ENCODE measurements around the gene AGRN. TPM values are rescaled to one million over a fixed set of nuclear protein-coding genes. Genes with fewer than 3 reads are reported as not detected.

The AGRN gene
- total RNA-seq, 1 donor from 2014 or later, result 109 TPM

- no peaks in the 10 kb centered on the region for H3K27me3 ChIP-seq
- H3K4me3 ChIP-seq, result peak overlapping the region; percentile 58 to 68
- intact Hi-C loops (cut with DNase I), result no loop called here
- H3K36me3 ChIP-seq, result no peaks in the 10 kb centered on the region
- H3K9me3 ChIP-seq, result no peaks in the 10 kb centered on the region
- no peak for TF ChIP-seq CTCF (IDR thresholded peaks at IDR 0.05)
- DNase-seq (ENCODE audit: low spot score in 2 of 2), result no peak
- peak overlapping the region; percentile 81 to 98 for H3K27ac ChIP-seq
- H3K4me1 ChIP-seq, result peaks cover 16 to 17% of the 10 kb centered on the region in 2 donors
Observed at GRCh38 chr1:998995-999724, 20.8 kb upstream of the AGRN start.

DNA sequence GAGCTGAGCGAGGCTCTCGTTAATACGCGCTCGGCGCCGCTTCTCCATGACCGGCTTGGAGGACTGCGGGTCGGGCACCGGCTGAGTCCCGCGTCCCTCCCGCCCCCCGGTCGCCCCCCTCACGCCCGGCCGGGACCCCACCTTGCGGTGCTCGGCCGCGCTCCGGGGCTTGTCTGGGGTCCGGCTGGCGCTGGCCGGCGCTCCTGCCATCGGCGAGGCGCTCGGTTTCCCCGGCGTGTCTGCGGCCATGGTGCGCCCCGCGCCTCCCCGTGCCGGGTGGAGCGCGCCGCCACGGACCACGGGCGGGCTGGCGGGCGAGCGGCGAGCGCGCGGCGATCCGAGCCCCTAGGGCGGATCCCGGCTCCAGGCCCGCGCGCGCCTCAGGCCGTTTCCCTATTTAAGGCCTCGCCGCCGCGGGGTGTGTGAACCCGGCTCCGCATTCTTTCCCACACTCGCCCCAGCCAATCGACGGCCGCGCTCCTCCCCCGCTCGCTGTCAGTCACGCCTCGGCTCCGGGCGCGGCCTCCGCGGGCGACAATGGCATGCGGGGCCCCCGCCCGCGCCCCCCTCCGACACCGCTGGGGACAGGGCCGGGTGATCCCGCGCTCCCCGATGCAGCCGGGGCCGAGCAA is 20.1 kb upstream of the AGRN start, which contains the start of gene HES4:
HES4 (minus strand) TSS at position 373 of the 632 bp plus-strand sequence; CDS start at position 249, 124 bp downstream.
- H3K36me3 ChIP-seq, result no peaks in the 10 kb centered on the region
- H3K4me1 ChIP-seq, result peaks cover 17 to 19% of the 10 kb centered on the region in 2 donors
- peak within 1 kb of the TSS; percentile 98 for H3K27ac ChIP-seq
- no peaks in the 10 kb centered on the region for H3K27me3 ChIP-seq
- no peaks in the 10 kb centered on the region for H3K9me3 ChIP-seq
- intact Hi-C loops (cut with DNase I), result loop anchor here (1.0 to 5.0 kb wide), 4 partner anchors 19 to 232 kb away; partner anchors contain the start of genes B3GALT6, C1orf159, NOC2L and SDF4
- TF ChIP-seq CTCF (IDR thresholded peaks at IDR 0.05), result peak in 1 of 3 experiments; percentile 7
- peak within 1 kb of the TSS; percentile 58 to 68 for H3K4me3 ChIP-seq
- DNase-seq (ENCODE audit: low spot score in 2 of 2), result peak; percentile 67 to 96

- peak overlapping the region; percentile 98 for H3K27ac ChIP-seq
- TF ChIP-seq CTCF (IDR thresholded peaks at IDR 0.05), result no peak
- peak overlapping the region; percentile 58 to 68 for H3K4me3 ChIP-seq
- H3K27me3 ChIP-seq, result no peaks in the 10 kb centered on the region
- H3K9me3 ChIP-seq, result no peaks in the 10 kb centered on the region
- H3K36me3 ChIP-seq, result no peaks in the 10 kb centered on the region
- intact Hi-C loops (cut with DNase I), result loop anchor here (1.0 to 5.0 kb wide), 4 partner anchors 19 to 232 kb away; partner anchors contain the start of genes B3GALT6, C1orf159, NOC2L and SDF4
- H3K4me1 ChIP-seq, result peaks cover 17 to 26% of the 10 kb centered on the region in 2 donors
- DNase-seq (ENCODE audit: low spot score in 2 of 2), result peak; percentile 34 to 89
Observed at GRCh38 chr1:1000357-1001056, 19.4 kb upstream of the AGRN start.

- peak overlapping the region; percentile 98 for H3K27ac ChIP-seq
- peaks cover 17 to 28% of the 10 kb centered on the region in 2 donors for H3K4me1 ChIP-seq
- no peaks in the 10 kb centered on the region for H3K36me3 ChIP-seq
- H3K9me3 ChIP-seq, result no peaks in the 10 kb centered on the region
- no peak for DNase-seq (ENCODE audit: low spot score in 2 of 2)
- H3K27me3 ChIP-seq, result no peaks in the 10 kb centered on the region
- intact Hi-C loops (cut with DNase I), result loop anchor here (5.0 kb wide), 2 partner anchors 116 to 231 kb away; partner anchors contain the start of genes B3GALT6, C1orf159 and SDF4
- H3K4me3 ChIP-seq, result peak overlapping the region; percentile 58 to 68
- TF ChIP-seq CTCF (IDR thresholded peaks at IDR 0.05), result no peak
Observed at GRCh38 chr1:1001057-1001783, 18.7 kb upstream of the AGRN start.

All from ascending aorta (tissue), 2 donors.